Activated CD8-positive, alpha-beta T cell treated with anti-CD3 and anti-CD28 coated beads for 36 hours (primary cell): ENCODE measurements around the gene SCARF1. TPM values are rescaled to one million over a fixed set of nuclear protein-coding genes. Genes with fewer than 3 reads are reported as not detected.

Source experiments
- ATAC-seq: fragments of 200-7000 bp; cut with Tn5 transposase; one replicate; pipeline ENCODE4 v1.10.0; 2021; ENCODE audit warnings: mild to moderate bottlenecking, moderate library complexity
- CTCF ChIA-PET: fragments of 350-600 bp; sonication (Branson Sonifier 250); formaldehyde crosslinking; loops from one replicate; lab custom pipeline; 2021; ENCODE audit warnings: antibody characterized with exemption; lab: Charles Lee
- POLR2A ChIA-PET: fragments of 350-600 bp; sonication (Branson Sonifier 250); formaldehyde crosslinking; loops from one replicate; lab custom pipeline; 2021; ENCODE audit warnings: antibody characterized with exemption; lab: Charles Lee
- DNase-seq: peaks from one replicate; pipeline ENCODE4 v3.0.0-alpha.2; 2020
- H3K27ac Mint-ChIP-seq: one replicate; pipeline ENCODE4 v1.8.0; 2021; ENCODE audit warnings: mild to moderate bottlenecking, mixed read lengths
- H3K27me3 Mint-ChIP-seq: one replicate; pipeline ENCODE4 v1.8.0; 2021; ENCODE audit warnings: mixed read lengths
- H3K36me3 Mint-ChIP-seq: one replicate; pipeline ENCODE4 v1.8.0; 2021; ENCODE audit warnings: low read depth, mixed read lengths
- H3K4me1 Mint-ChIP-seq: one replicate; pipeline ENCODE4 v1.8.0; 2021; ENCODE audit warnings: low read depth, mixed read lengths
- H3K4me3 Mint-ChIP-seq: one replicate; pipeline ENCODE4 v1.8.0; 2021; ENCODE audit warnings: mild to moderate bottlenecking, moderate library complexity, mixed read lengths
- H3K9me3 Mint-ChIP-seq: one replicate; pipeline ENCODE4 v1.8.0; 2021; ENCODE audit warnings: mixed read lengths
- CTCF ChIP-seq: fragments of 200-600 bp; IDR thresholded peaks from one replicate; pipeline ENCODE4 v1.8.0; 2022; ENCODE audit warnings: antibody characterized with exemption, mild to moderate bottlenecking
- intact Hi-C: fragments of 100-400 bp; cut with micrococcal nuclease; formaldehyde crosslinking; loops from one replicate; pipeline ENCODE4 v1.10.0; 2022
- total RNA-seq, 2 experiments: library from RNA; stranded (reverse); gene quantifications; one replicate each; pipeline ENCODE4 v1.2.3, GENCODE V29; 2021

The SCARF1 gene
- total RNA-seq, 2 experiments from 2014 or later = 3.2 to 4.1 TPM

DNA sequence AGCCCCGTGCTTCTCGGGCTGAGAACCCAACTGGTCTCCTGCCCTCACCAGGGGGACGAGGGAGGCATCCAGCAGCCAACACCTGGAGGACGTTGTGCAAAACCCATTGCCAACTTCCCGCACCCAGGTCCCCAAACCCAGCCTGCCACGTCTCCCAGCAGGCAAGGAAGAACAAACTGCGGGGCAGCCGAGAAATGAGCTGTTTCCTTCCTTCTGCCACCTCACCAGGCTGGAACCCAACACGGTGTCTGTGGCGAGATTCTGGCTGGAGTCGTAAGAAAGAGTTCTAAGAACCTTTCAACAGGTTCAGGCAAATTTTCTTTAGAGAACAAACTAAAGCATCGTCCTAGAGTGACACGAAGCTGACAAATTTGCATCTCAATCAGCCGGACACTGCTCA, 20.5 kb downstream of the SCARF1 start:
- DNase-seq = no peak
- Mint-ChIP-seq H3K36me3 (no peaks in the 10 kb centered on the region), H3K27ac (no peak overlapping the region), H3K9me3 (no peaks in the 10 kb centered on the region), H3K27me3 (peaks cover 8% of the 10 kb centered on the region), H3K4me1 (peaks cover 8% of the 10 kb centered on the region), H3K4me3 (no peak overlapping the region)
- ChIA-PET CTCF (interaction anchor here (0.7 to 15.2 kb wide), 2 partner anchors 39 to 50 kb away, joined by 3 to 243 read pairs; no protein-coding TSS in a partner anchor), POLR2A (interaction anchor here (1.6 to 2.5 kb wide), 2 partner anchors 10 to 51 kb away, joined by 5 to 7 read pairs; no protein-coding TSS in a partner anchor)
- intact Hi-C loops = no loop called here
- no peak for ATAC-seq
- no peak for TF ChIP-seq CTCF

GRCh38 chr17:1624650-1625049, 20.9 kb downstream of the SCARF1 start:
- ChIA-PET CTCF (interaction anchor here (0.7 to 15.2 kb wide), 2 partner anchors 38 to 49 kb away, joined by 3 to 243 read pairs; no protein-coding TSS in a partner anchor), POLR2A (interaction anchor here (2.5 kb wide), 1 partner anchor 10 kb away, joined by 7 read pairs; no protein-coding TSS in a partner anchor)
- no peak overlapping the region for H3K4me3 Mint-ChIP-seq
- TF ChIP-seq CTCF = no peak
- H3K27me3 Mint-ChIP-seq = peaks cover 8% of the 10 kb centered on the region
- no peaks in the 10 kb centered on the region for H3K36me3 Mint-ChIP-seq
- peaks cover 7% of the 10 kb centered on the region for H3K4me1 Mint-ChIP-seq
- H3K9me3 Mint-ChIP-seq = no peaks in the 10 kb centered on the region
- ATAC-seq = no peak
- H3K27ac Mint-ChIP-seq = no peak overlapping the region
- intact Hi-C loops = no loop called here
- no peak for DNase-seq

GRCh38 chr17:1623057-1623630, 22.4 kb downstream of the SCARF1 start:
- no peak overlapping the region for H3K27ac Mint-ChIP-seq
- H3K9me3 Mint-ChIP-seq = no peaks in the 10 kb centered on the region
- DNase-seq = no peak
- ChIA-PET POLR2A (no interaction called here), CTCF (interaction anchor here (1.8 kb wide), 1 partner anchor 49 kb away, joined by 11 read pairs; no protein-coding TSS in a partner anchor)
- intact Hi-C loops = no loop called here
- ATAC-seq = no peak
- peaks cover 7% of the 10 kb centered on the region for H3K4me1 Mint-ChIP-seq
- H3K27me3 Mint-ChIP-seq = peaks cover 8% of the 10 kb centered on the region
- TF ChIP-seq CTCF = no peak
- no peak overlapping the region for H3K4me3 Mint-ChIP-seq
- no peaks in the 10 kb centered on the region for H3K36me3 Mint-ChIP-seq

DNA sequence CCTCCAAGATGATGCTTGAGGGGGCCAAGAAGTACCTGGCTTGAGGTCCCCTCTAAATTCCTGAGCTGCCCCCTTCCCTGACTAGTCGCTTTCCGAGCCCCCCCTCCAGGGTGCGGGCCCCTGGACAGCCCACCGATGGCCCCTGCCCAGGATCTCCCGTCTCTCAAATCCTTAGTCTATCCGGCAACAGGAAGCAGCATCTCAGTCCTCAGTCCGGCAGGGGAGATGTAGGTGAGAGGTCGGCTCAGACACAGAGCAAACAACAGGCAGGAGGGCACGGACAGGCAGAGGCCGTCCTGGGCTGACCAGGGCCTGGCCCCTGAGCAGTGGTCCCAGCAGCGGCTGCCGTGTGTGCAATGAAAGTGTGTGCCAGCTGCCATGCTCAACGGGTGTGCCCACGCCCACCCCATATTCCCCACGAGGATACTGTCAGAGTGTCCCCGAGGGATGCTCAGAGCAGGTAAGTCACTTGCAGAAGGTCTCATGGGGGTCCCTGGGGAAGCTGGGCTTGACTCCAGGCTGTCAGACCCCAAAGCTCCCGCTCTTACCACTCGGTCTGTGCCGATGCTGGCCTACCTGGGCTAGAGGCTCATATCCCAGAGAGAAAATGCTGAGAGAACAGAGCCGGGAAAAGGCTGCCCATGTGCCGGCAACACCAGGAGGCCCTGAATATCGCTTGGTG, 24.1 kb downstream of the SCARF1 start:
- H3K9me3 Mint-ChIP-seq = no peaks in the 10 kb centered on the region
- no peaks in the 10 kb centered on the region for H3K27me3 Mint-ChIP-seq
- DNase-seq (no peak), ATAC-seq (no peak)
- H3K36me3 Mint-ChIP-seq = no peaks in the 10 kb centered on the region
- CTCF ChIA-PET = interaction anchor here (1.8 to 4.9 kb wide), 2 partner anchors 8 to 47 kb away, joined by 11 to 26 read pairs; no protein-coding TSS in a partner anchor
- H3K4me1 Mint-ChIP-seq = peaks cover 3% of the 10 kb centered on the region
- no peak overlapping the region for H3K27ac Mint-ChIP-seq
- POLR2A ChIA-PET = interaction anchor here (0.6 kb wide), 1 partner anchor 11 kb away, joined by 3 read pairs; no protein-coding TSS in a partner anchor
- intact Hi-C loops = no loop called here
- H3K4me3 Mint-ChIP-seq = no peak overlapping the region
- no peak for TF ChIP-seq CTCF

GRCh38 chr17:1620486-1620885, 25.0 kb downstream of the SCARF1 start:
- Mint-ChIP-seq H3K4me1 (peaks cover 3% of the 10 kb centered on the region), H3K4me3 (no peak overlapping the region), H3K27me3 (no peaks in the 10 kb centered on the region), H3K36me3 (no peaks in the 10 kb centered on the region), H3K27ac (no peak overlapping the region), H3K9me3 (no peaks in the 10 kb centered on the region)
- POLR2A ChIA-PET = no interaction called here
- CTCF ChIA-PET = interaction anchor here (4.9 kb wide), 1 partner anchor 9 kb away, joined by 26 read pairs; no protein-coding TSS in a partner anchor
- intact Hi-C loops = no loop called here
- DNase-seq = no peak
- no peak for ATAC-seq
- no peak for TF ChIP-seq CTCF
